ENCODE results near the gene PTTG2.
"Not testable (repeated sequence)": the region's sequence is repeated elsewhere in the genome, so short reads cannot be mapped to it uniquely, and the experiment has no call there.

PTTG2 gene

GRCh38 chr4:37960098-37960497 lies at the start of gene PTTG2:
Gene PTTG2 (plus strand): TSS chr4:37960398. CDS start chr4:37960435, 37 bp downstream.
- FAIRE-seq (no peak), DNase-seq (ENCODE audit: insufficient read length, low spot score) (no peak)

DNA sequence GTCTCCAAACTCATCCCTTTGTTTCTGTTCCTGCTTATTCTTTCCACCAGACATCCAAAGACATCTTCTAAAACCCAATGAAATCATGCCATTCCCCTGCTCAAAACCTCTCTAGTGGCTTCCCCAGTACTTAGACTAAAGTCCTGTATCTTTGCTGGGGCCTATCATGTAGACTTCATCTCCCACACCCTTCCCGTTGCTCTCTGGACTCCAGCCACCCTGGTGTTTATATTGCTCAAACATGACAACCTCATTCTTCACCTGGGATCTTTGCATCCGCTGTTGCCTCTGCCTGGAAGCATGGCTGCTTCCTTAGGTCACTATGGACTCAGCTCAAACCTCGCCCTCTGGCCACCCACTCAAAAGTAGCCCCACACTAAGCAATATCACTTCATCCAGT lies 45.7 kb upstream of the PTTG2 start:
- peak; percentile 26 for FAIRE-seq
- no peak for DNase-seq (ENCODE audit: insufficient read length, low spot score)

GRCh38 chr4:37917388-37917787 lies 42.8 kb upstream of the PTTG2 start:
- FAIRE-seq (no peak), DNase-seq (ENCODE audit: insufficient read length, low spot score) (no peak)

DNA sequence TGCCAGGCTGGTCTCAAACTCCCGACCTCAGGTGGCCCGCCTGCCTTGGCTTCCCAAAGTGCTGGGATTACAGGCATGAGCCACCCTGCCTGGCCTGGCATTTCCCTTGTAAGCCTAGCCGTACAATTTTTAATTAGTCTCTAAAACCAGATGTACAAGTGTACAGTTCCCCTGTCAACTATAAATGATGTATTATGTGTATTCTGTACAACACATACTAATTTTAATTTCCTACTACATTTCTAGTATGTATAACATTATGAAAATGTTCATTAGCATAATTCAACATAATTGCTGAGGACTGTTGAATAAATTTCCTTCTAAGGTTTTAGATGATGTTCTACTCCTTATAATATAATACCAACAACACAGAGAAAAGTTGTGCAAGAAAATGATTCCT lies 41.5 kb upstream of the PTTG2 start:
- FAIRE-seq (no peak), DNase-seq (ENCODE audit: insufficient read length, low spot score) (no peak)

- DNase-seq (ENCODE audit: insufficient read length, low spot score), result no peak
- FAIRE-seq, result no peak
Observed at GRCh38 chr4:37922328-37922727, 37.9 kb upstream of the PTTG2 start.

- not testable (repeated sequence) for DNase-seq (ENCODE audit: insufficient read length, low spot score); FAIRE-seq
Observed at GRCh38 chr4:37923089-37923488, 37.1 kb upstream of the PTTG2 start.

GRCh38 chr4:37924946-37925345 lies 35.3 kb upstream of the PTTG2 start:
- FAIRE-seq (no peak), DNase-seq (ENCODE audit: insufficient read length, low spot score) (no peak)

- DNase-seq (ENCODE audit: insufficient read length, low spot score) (no peak), FAIRE-seq (no peak)
Observed at GRCh38 chr4:37927434-37927833, 32.8 kb upstream of the PTTG2 start.

DNA sequence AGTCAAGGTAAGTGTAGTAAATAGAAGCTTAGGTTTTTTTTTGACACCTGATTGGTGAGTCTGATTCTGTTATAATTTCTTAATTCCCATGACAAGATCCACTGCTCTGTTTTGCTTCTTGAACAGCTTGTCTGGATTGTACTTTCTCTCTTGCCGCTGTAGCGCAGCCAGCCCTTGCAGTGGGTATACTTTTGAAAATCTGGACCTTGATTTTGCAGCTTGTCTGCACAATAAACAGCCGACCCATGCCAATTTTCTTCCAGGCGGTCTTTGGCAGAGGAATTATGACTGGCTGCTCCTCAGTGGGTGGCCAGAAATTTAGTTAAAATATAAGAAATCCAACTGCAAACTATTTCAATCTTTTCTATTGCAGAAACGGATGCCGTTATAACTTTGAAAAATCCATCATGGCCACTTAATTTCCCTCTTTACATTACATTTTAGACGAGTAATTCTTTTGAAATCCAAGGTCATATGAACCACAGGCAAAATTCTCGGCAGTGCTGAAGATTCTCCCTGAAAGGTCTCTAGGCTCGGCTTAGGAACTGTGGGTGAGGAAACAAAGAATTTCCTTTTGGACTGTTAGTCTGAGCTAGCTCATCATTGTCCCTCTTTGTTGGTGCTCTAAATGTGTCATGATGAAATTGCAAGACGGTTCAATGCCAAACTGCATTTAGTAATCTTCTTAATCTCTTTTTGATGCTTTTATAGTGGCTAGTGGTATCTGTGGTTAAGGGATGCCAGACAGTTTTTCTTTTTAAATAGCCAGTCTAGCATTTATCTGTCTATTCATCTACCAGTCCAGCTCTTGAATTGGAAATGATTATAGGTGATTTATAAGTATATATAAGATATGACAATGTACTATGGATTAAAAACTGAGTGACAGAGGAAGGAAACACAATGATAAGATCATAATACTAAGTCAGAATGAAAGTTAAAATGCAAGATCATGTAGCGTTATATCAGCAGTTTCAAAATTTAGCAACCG lies 31.5 kb upstream of the PTTG2 start:
- FAIRE-seq (no peak), DNase-seq (ENCODE audit: insufficient read length, low spot score) (no peak)

- FAIRE-seq, result no peak
- no peak for DNase-seq (ENCODE audit: insufficient read length, low spot score)
Observed at GRCh38 chr4:37934096-37934495, 26.1 kb upstream of the PTTG2 start.

DNA sequence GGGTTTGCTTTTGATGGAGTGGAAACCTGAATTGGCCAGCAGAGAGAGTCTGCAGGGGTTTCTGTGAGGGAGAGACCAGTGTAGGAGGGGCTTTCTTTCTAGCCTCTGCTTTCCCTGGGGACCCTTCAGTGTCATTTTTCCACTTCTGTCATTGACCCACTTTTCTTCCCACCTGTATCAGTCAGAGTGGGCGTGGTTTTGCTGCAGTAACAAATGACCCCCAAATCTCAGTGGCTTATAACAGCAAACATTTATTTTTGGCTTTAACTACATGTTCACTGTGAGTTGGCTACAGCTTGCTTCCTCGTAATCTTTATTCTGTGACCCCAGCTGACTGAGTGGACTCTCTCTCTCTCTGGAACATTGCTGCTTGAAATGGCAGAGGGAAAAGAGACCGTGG lies 25.6 kb upstream of the PTTG2 start:
- FAIRE-seq, result no peak
- no peak for DNase-seq (ENCODE audit: insufficient read length, low spot score)

- no peak for DNase-seq (ENCODE audit: insufficient read length, low spot score)
- no peak for FAIRE-seq
Observed at GRCh38 chr4:37935026-37935425, 25.2 kb upstream of the PTTG2 start.

DNA sequence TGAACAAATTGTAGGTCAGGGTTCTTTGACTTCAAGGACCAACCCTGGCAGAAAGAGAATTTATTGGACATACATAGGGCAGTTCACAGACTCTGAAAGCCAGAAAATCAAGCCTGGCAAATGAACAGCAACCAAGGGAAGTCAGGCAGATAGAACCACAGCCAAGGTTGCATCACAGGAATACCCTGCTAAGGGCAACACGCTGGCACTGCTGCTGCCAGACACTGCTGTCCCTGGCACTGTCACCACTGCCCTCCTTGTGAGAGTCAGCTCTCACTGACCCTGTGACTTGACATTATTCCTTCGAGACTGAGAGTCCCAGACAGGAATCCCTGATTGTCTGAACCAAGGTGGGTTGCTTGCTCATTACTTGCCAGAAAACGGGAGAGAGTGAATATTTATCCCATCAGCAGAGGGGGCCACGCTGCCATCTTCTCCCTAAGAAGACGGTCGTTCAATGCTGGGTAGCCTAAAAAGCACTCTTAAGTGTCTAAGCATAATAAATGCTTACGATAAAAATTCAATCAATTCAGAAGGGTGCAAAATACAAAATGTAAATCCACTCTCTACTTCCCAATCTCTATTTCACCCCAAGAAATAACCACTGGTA lies 23.2 kb upstream of the PTTG2 start:
- DNase-seq (ENCODE audit: insufficient read length, low spot score), result no peak
- no peak for FAIRE-seq

DNA sequence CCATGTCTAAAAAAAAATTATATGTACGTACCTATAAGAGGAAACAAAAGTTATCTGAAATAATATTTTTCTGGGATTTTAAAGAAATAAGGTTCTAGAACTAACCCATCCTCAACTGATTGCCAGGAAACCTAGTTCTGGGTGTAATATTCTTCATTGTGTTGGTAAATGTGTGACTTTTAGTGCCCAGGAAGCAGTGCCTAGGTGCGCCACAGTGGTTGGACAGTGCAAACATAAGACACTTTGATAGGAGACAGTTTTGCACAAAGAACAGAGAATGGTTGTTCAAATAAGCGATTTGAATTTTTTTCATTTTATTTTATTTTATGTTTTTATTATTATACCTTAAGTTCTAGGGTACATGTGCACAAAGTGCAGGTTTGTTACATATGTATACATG lies 22.0 kb upstream of the PTTG2 start:
- FAIRE-seq (no peak), DNase-seq (ENCODE audit: insufficient read length, low spot score) (no peak)

DNA sequence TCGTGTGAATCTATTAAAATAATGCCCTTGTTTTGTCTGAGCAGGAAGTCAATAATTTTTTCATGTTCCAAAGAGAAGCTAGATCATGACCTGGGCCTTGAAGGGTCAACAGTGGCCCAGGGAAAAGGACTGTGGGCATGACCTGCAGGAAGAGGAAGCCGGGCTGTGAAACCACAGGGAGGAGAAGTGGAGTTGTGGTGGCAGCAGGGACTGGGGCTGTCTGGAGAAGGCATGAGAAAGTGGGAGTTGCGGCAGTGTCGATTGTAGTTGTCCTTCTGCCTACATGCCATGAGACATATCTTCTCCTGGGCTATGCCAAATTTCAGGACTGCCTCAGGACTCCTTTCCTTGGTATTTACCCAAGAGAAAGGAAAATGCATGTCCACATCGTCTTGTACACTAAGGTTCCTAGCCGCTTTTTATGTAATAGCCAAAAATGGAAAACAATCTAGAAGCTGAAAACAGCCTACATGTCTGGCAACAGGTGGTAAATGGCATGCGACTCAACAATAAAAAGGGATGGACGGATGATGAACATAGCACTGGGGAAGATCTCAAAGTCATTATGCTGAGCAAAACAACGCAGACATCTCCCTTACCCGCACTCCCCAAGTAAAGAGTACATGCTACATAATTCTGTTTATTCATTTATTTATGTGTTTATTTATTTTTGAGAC lies 13.6 kb upstream of the PTTG2 start:
- DNase-seq (ENCODE audit: insufficient read length, low spot score) (no peak), FAIRE-seq (no peak)

GRCh38 chr4:37948542-37948941 lies 11.7 kb upstream of the PTTG2 start:
- DNase-seq (ENCODE audit: insufficient read length, low spot score) (no peak), FAIRE-seq (no peak)

GRCh38 chr4:37949636-37950426 lies 10.4 kb upstream of the PTTG2 start:
- DNase-seq (ENCODE audit: insufficient read length, low spot score), result no peak
- no peak for FAIRE-seq

DNA sequence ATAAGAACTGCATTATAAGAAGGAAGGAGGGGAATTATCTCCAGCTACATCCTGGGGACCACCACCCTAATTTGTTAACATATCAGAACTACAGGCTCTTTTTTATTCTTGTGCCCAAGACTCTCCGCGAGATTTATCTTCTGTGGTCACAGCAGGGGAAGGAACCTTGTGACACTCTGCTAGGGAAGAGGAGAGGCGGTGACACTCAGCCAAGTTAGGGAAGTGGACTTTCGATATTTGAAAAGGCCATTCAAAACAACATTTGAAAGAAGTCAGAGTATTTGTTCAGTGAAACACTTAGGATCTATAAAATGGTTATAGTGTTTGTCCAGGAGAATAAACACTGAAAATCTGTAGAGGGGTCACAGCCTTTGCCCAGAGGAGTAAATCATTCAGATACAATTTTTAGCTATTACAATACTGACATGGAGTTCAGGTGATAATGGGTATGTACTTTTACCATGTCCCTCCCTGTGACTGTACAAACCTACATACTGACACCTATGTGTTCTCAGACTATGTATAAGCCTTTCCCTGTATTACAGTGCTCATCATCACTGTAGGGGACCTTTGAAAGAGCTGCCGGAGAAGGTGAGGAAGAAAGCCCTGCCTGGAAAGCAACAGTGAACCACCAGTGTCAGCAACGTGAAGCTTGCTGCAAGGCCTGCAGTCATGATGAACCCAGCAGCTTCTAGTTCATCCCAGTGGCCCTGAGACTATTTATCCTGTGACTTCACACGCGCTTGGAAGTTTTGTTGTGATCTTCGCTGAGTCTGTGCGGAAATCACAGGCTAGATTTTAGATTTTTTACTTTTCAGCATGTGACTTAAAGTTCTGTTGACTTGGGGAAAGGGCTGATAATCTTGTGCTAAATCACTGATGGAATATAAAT lies 8.5 kb upstream of the PTTG2 start:
- FAIRE-seq, result no peak
- DNase-seq (ENCODE audit: insufficient read length, low spot score), result no peak

DNA sequence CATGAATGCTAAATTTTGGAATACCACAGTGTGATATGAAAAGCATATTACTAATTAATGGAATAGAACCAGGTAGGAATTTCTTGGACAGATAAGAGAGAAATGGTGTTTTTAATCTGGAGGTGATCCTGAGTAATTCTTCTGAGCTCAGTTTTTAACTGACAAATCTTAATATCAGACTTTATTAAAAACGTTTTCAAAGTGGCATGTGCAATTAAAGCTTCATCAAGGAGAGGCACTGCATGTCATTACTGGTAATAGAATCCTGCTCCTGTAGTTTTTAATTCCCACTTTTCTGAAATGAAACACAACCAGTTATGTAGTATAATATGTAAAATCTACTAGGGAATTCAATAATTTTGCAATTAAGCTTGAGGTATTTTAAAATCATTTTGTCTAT lies 7.0 kb upstream of the PTTG2 start:
- FAIRE-seq, result no peak
- no peak for DNase-seq (ENCODE audit: insufficient read length, low spot score)

Data from GM19239 (cell line).